Stimulated activated CD4-positive, alpha-beta T cell treated with anti-CD3 and anti-CD28 coated beads, Interleukin-15, amount 100 ng/mL, for 24 hours (primary cell): ENCODE results near the gene SFXN2.
"Not testable (repeated sequence)": the region's sequence is repeated elsewhere in the genome, so short reads cannot be mapped to it uniquely, and the experiment has no call there.

Experiments
- DNase-seq: peaks from one replicate; pipeline ENCODE4 v3.0.0-alpha.2; 2020

Gene SFXN2

GRCh38 chr10:102714621-102715455, at the start of gene SFXN2:
Gene SFXN2, plus strand, starts transcription at chr10:102714636. Its CDS starts 12,001 bp downstream, at chr10:102726637.
- peak; percentile 72 for DNase-seq

- no peak for DNase-seq
Measured at GRCh38 chr10:102665904-102666509, 48.4 kb upstream of the SFXN2 start.

GRCh38 chr10:102667411-102667810, 47.0 kb upstream of the SFXN2 start:
- not testable (repeated sequence) for DNase-seq

GRCh38 chr10:102668326-102669107, 45.9 kb upstream of the SFXN2 start:
- DNase-seq, result no peak

GRCh38 chr10:102669206-102670064, 45.0 kb upstream of the SFXN2 start:
- DNase-seq, result no peak

GRCh38 chr10:102670065-102670670, 44.3 kb upstream of the SFXN2 start:
- no peak for DNase-seq

GRCh38 chr10:102670871-102671434, 43.5 kb upstream of the SFXN2 start:
- no peak for DNase-seq

GRCh38 chr10:102673236-102673818, 41.1 kb upstream of the SFXN2 start:
- no peak for DNase-seq

GRCh38 chr10:102673819-102674511, 40.5 kb upstream of the SFXN2 start:
- DNase-seq, result peak; percentile 76

GRCh38 chr10:102674566-102674965, 39.9 kb upstream of the SFXN2 start:
- no peak for DNase-seq

- DNase-seq, result no peak
Measured at GRCh38 chr10:102675011-102675665, 39.3 kb upstream of the SFXN2 start.

GRCh38 chr10:102675666-102676533, 38.5 kb upstream of the SFXN2 start:
- DNase-seq, result no peak

GRCh38 chr10:102676534-102677315, 37.7 kb upstream of the SFXN2 start:
- no peak for DNase-seq

GRCh38 chr10:102677331-102678067, 36.9 kb upstream of the SFXN2 start:
- DNase-seq, result no peak

GRCh38 chr10:102678068-102678400, 36.4 kb upstream of the SFXN2 start:
- DNase-seq, result no peak

GRCh38 chr10:102678842-102679289, 35.6 kb upstream of the SFXN2 start:
- peak; percentile 44 for DNase-seq

- DNase-seq, result no peak
Measured at GRCh38 chr10:102679596-102679995, 34.8 kb upstream of the SFXN2 start.

GRCh38 chr10:102681696-102682095, 32.7 kb upstream of the SFXN2 start:
- DNase-seq, result no peak
